ENCODE data around the gene NDRG2.

The NDRG2 gene

DNA sequence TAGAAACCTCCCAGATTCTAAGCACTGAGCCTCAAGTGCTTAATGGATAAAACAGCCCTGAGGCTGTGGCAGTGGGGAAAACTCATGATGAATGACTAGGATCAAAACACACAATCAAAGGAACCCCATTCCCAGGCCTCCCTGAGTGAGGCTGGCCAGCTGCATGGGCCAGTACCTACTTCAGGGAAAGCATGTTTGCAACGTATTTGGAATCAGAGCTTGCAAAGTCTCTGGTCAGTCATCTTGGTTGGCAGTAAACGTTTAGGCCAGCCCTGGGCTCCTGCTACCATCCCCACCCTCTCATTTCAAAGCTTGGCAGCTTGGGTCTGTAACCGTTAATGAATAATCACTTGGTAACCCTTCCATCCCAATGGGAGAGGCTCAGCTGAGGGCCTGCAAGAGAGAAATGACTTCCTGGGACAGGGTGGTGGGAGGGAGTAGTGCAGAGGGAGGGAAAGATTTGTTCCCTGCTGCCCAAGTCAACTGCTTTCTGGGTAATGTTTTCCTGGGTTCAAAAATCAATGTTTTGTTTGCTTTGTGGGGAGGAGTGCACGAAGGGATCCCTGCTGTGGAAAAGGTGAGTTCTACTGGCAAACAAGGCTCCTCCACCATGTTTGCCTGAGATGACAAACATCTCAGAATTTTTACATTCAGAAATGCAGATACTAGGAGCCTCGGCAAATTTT lies 30.7 kb upstream of the NDRG2 start:
- no CpG with 5 or more reads among the region's 5 CpGs for WGBS (ENCODE audit: insufficient coverage, insufficient read length)
- Histone ChIP-seq H3K27ac (ENCODE audit: low read length) (no peak overlapping the region), H3K36me3 (ENCODE audit: control insufficient read depth, insufficient read depth, low read length) (no peaks in the 10 kb centered on the region), H3K4me3 (ENCODE audit: low read length) (no peak overlapping the region), H3K27me3 (ENCODE audit: control insufficient read depth, insufficient read depth, low read length) (no peaks in the 10 kb centered on the region), H3K9me3 (ENCODE audit: control insufficient read depth, insufficient read depth, low read length) (no peaks in the 10 kb centered on the region), H3K4me1 (ENCODE audit: control insufficient read depth, insufficient read depth, low read length) (0 out of 2 replicates have a peak, but pooled peaks cover 1% of the 10 kb centered on the region)
- DNase-seq (ENCODE audit: low read depth, low spot score), result no peak

DNA sequence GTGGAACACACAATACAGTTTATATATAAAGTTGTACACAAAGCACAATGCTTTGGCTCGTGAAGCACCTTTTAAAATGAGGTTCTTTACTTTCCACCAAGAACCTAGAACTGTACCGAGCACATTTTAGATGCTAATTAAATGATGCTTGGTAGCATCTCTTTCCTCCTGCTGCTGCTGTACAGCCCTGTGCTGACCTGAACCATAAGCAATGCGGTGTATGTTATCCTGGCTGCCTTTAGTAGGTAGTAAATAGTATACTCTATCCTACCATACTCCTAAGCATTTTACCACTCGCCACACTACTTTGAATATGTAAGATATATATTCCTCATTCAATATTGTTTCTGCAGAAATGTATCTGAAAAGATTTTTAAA lies 29.9 kb upstream of the NDRG2 start:
- no peaks in the 10 kb centered on the region for H3K27me3 ChIP-seq (ENCODE audit: control insufficient read depth, insufficient read depth, low read length)
- no peak for DNase-seq (ENCODE audit: low read depth, low spot score)
- whole genome bisulfite sequencing (ENCODE audit: insufficient coverage, insufficient read length), result no CpG with 5 or more reads among the region's 4 CpGs
- H3K27ac ChIP-seq (ENCODE audit: low read length), result no peak overlapping the region
- H3K9me3 ChIP-seq (ENCODE audit: control insufficient read depth, insufficient read depth, low read length), result no peaks in the 10 kb centered on the region
- H3K4me3 ChIP-seq (ENCODE audit: low read length), result no peak overlapping the region
- no peaks in the 10 kb centered on the region for H3K36me3 ChIP-seq (ENCODE audit: control insufficient read depth, insufficient read depth, low read length)
- H3K4me1 ChIP-seq (ENCODE audit: control insufficient read depth, insufficient read depth, low read length), result 0 out of 2 replicates have a peak, but pooled peaks cover 1% of the 10 kb centered on the region

DNA sequence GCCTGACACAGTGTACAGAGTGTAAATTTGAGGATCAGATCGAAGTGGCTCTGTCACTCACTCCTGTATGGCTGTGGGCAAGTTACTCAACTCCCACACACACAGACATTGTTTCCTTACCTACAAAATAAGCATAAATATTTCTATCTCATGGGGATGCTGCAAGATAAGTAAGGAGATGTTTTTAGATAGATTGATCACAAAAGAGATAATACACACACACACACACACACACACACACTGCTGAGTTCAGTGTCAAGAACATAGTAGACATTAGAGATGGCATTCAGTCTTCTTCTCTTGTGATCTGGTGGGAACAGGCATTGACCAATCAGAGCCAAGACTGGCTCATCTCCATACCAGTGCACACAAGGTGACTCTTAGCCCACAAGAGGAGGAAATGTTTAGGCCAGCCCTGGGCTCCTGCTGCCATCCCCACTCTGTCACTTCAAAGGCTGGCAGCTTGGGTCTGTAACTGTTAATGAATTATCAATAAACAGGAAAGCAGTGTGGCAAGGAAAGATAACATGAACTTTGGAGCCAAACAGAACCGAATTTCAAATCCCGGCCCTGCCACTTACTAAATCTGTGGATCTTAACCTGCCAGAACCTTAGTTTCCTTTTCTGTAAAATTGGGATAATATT lies 29.4 kb upstream of the NDRG2 start:
- H3K4me3 ChIP-seq (ENCODE audit: low read length), result no peak overlapping the region
- no peaks in the 10 kb centered on the region for H3K9me3 ChIP-seq (ENCODE audit: control insufficient read depth, insufficient read depth, low read length)
- 0 out of 2 replicates have a peak, but pooled peaks cover 1% of the 10 kb centered on the region for H3K4me1 ChIP-seq (ENCODE audit: control insufficient read depth, insufficient read depth, low read length)
- DNase-seq (ENCODE audit: low read depth, low spot score), result no peak
- no CpG with 5 or more reads among the region's 3 CpGs for WGBS (ENCODE audit: insufficient coverage, insufficient read length)
- H3K36me3 ChIP-seq (ENCODE audit: control insufficient read depth, insufficient read depth, low read length), result no peaks in the 10 kb centered on the region
- H3K27me3 ChIP-seq (ENCODE audit: control insufficient read depth, insufficient read depth, low read length), result no peaks in the 10 kb centered on the region
- no peak overlapping the region for H3K27ac ChIP-seq (ENCODE audit: low read length)

DNA sequence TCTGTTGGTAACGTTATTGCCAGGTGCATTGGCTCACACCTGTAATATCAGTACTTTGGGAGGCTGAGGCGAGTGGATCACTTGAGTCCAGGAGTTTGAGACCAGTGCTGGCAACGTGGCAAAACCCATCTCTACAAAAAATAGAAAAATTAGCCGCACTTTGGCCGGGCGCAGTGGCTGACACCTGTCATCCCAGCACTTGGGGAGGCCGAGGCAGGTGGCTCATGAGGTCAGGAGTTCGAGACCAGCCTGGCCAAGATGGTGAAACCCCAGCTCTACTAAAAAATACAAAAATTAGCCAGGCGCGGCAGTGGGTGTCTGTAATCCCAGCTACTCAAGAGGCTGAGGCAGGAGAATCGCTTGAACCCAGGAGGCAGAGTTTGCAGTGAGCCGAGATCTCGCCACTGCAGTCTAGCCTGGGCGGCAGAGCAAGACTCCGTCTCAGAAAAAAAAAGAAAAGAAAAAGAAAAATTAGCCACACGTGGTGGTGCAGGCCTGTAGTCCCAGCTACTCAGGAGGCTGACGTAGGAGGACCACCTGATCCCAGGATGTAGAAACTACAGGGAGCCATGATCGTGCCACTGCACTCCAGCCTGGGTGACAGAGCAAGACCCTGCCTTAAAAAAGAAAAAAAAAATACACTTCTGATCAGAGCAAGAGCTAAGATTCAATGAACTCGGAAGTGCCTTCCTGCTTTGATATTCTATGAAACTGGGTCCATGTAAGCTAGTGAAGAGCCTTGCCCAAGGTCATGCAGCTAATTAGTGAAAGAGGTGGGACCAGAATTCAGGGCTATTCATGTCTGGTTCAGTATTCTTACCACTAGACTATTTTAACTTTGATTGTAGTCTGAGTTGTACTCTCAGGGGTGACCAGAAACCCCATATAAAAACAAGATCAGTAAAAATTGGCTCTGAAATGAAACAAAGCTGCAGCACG lies 28.6 kb upstream of the NDRG2 start:
- WGBS (ENCODE audit: insufficient coverage, insufficient read length), result no CpG with 5 or more reads among the region's 20 CpGs

DNA sequence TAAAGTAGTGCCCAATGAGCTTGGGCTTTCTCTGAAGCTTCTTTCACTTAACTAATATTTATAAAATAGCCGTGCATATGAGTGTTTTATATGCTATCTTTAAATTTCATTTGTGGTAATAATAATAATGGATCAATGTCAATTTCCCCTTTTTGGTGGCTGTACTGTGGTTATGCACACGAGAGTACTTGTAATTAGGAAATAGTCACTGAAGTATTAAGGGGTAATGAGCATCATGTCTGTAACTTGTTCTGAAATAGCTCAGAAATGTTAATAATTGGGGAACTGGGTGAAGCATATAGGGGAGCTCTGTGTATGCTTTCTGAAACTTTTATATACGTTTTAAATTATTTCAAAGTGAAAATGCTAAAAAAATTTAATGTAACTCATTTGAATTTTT lies 25.7 kb upstream of the NDRG2 start:
- Histone ChIP-seq H3K36me3 (ENCODE audit: control insufficient read depth, insufficient read depth, low read length) (no peaks in the 10 kb centered on the region), H3K27me3 (ENCODE audit: control insufficient read depth, insufficient read depth, low read length) (no peaks in the 10 kb centered on the region), H3K4me3 (ENCODE audit: low read length) (no peak overlapping the region), H3K9me3 (ENCODE audit: control insufficient read depth, insufficient read depth, low read length) (no peaks in the 10 kb centered on the region), H3K4me1 (ENCODE audit: control insufficient read depth, insufficient read depth, low read length) (no peaks in the 10 kb centered on the region), H3K27ac (ENCODE audit: low read length) (no peak overlapping the region)
- no peak for DNase-seq (ENCODE audit: low read depth, low spot score)
- no CpG with 5 or more reads among the region's 3 CpGs for WGBS (ENCODE audit: insufficient coverage, insufficient read length)

More for the DNA sequence above, 28.6 kb upstream of the NDRG2 start:
- Histone ChIP-seq H3K36me3 (ENCODE audit: control insufficient read depth, insufficient read depth, low read length) (no peaks in the 10 kb centered on the region), H3K4me3 (ENCODE audit: low read length) (no peak overlapping the region), H3K4me1 (ENCODE audit: control insufficient read depth, insufficient read depth, low read length) (0 out of 2 replicates have a peak, but pooled peaks cover 1% of the 10 kb centered on the region), H3K27me3 (ENCODE audit: control insufficient read depth, insufficient read depth, low read length) (no peaks in the 10 kb centered on the region), H3K27ac (ENCODE audit: low read length) (no peak overlapping the region), H3K9me3 (ENCODE audit: control insufficient read depth, insufficient read depth, low read length) (no peaks in the 10 kb centered on the region)
- no peak for DNase-seq (ENCODE audit: low read depth, low spot score)

DNA sequence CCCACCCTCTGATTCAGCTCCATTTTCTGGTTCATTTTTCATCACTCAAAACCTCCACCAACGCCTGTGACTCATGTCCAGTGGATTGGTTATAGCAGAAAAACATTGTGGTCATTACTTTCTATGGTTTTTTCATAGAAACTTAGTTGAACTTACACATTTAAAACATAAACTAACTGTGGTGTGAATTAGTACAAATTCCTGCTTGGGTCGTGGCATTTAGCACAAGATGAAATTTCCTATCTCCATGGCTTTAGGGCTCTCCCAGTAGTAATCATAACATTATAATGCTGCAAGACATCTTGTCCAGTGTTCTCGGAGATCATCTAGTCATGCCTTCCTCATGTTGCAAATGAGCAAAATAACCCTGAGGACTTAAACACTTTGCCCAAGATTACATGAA lies 24.4 kb upstream of the NDRG2 start:
- no peak for DNase-seq (ENCODE audit: low read depth, low spot score)
- Histone ChIP-seq H3K4me3 (ENCODE audit: low read length) (no peak overlapping the region), H3K36me3 (ENCODE audit: control insufficient read depth, insufficient read depth, low read length) (no peaks in the 10 kb centered on the region), H3K9me3 (ENCODE audit: control insufficient read depth, insufficient read depth, low read length) (no peaks in the 10 kb centered on the region), H3K27me3 (ENCODE audit: control insufficient read depth, insufficient read depth, low read length) (no peaks in the 10 kb centered on the region), H3K4me1 (ENCODE audit: control insufficient read depth, insufficient read depth, low read length) (no peaks in the 10 kb centered on the region), H3K27ac (ENCODE audit: low read length) (no peak overlapping the region)
- whole genome bisulfite sequencing (ENCODE audit: insufficient coverage, insufficient read length), result no CpG with 5 or more reads among the region's 3 CpGs

DNA sequence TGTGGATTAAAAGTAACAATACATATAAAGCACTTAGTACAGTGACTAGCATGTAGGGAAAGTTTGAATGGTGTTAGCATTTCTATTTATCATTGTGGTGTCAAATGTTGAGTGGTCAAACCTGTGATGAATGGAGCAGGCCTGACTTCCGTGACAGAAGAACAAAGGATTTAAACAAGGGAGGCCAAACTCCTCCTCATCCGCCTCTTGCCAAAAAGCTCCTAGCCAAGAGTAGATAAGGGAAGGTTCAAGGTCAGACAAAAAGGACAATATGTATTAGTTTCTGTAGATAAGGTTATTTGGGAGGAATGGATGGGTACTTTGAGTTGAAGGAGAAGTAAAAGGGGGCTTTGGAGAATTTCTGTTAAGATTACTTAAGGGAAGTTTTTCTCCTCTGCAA lies 23.8 kb upstream of the NDRG2 start:
- Histone ChIP-seq H3K27ac (ENCODE audit: low read length) (no peak overlapping the region), H3K27me3 (ENCODE audit: control insufficient read depth, insufficient read depth, low read length) (no peaks in the 10 kb centered on the region), H3K9me3 (ENCODE audit: control insufficient read depth, insufficient read depth, low read length) (no peaks in the 10 kb centered on the region), H3K4me1 (ENCODE audit: control insufficient read depth, insufficient read depth, low read length) (no peaks in the 10 kb centered on the region), H3K4me3 (ENCODE audit: low read length) (no peak overlapping the region), H3K36me3 (ENCODE audit: control insufficient read depth, insufficient read depth, low read length) (no peaks in the 10 kb centered on the region)
- no CpG with 5 or more reads among the region's 2 CpGs for WGBS (ENCODE audit: insufficient coverage, insufficient read length)
- DNase-seq (ENCODE audit: low read depth, low spot score), result no peak

DNA sequence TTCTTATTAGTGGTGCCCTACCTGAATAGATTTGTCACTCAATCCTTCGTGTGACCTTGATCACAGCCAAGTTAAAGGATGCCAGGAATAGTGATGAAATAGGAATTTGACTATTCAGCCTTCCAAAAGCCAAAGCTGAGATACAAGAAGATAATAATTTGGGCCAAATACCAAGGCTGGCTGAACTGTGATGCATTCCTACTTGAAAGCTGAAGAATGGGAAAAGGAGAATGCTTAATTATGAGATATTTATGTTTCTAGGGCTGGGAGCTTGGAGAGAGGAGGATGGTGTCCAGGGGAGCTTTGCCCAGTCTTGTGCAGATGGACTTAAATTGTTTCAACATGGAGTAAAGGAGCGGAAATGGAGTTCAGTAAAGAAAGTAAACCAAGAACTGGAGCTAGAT lies 22.5 kb upstream of the NDRG2 start:
- Histone ChIP-seq H3K27me3 (ENCODE audit: control insufficient read depth, insufficient read depth, low read length) (no peaks in the 10 kb centered on the region), H3K27ac (ENCODE audit: low read length) (no peak overlapping the region), H3K9me3 (ENCODE audit: control insufficient read depth, insufficient read depth, low read length) (no peaks in the 10 kb centered on the region), H3K36me3 (ENCODE audit: control insufficient read depth, insufficient read depth, low read length) (no peaks in the 10 kb centered on the region), H3K4me3 (ENCODE audit: low read length) (no peak overlapping the region), H3K4me1 (ENCODE audit: control insufficient read depth, insufficient read depth, low read length) (no peaks in the 10 kb centered on the region)
- no CpG with 5 or more reads among the region's 2 CpGs for WGBS (ENCODE audit: insufficient coverage, insufficient read length)
- DNase-seq (ENCODE audit: low read depth, low spot score), result no peak

DNA sequence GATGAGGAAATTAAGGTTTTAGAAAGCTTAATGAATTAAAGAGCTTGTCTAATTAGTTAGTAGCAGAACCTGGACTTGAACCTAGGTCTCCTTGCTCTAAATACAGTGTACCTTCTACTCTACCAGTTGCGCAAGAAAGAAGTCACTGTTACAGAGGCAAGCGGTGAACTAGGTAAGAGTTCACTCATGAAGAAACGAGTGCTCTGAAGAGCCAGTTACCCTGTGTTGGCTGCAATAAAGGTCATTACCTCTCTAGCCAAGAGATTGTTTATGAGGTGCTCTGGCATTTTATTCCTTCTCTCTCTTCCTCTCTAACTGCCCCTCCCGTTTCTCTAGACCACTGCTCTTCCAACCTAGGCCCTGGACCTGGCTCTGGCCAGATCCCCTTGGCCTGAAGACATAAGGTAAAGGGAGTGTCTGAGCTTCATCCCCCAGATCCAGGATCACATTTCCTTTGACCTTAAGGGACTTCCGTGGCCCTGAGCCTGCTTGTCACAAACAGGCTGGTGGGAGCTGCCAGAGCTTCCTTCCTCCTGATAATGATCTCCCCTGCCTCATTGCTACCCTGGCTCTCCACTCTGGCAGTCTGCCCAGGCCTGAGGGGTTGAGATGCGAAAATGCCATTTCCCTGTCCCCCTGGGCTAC lies 19.2 kb upstream of the NDRG2 start:
- H3K27ac ChIP-seq (ENCODE audit: low read length), result no peak overlapping the region
- H3K4me3 ChIP-seq (ENCODE audit: low read length), result no peak overlapping the region
- H3K9me3 ChIP-seq (ENCODE audit: control insufficient read depth, insufficient read depth, low read length), result no peaks in the 10 kb centered on the region
- H3K4me1 ChIP-seq (ENCODE audit: control insufficient read depth, insufficient read depth, low read length), result peaks cover 1% of the 10 kb centered on the region; the same call in 1 of the 2 replicates
- WGBS (ENCODE audit: insufficient coverage, insufficient read length), result no CpG with 5 or more reads among the region's 6 CpGs
- no peaks in the 10 kb centered on the region for H3K27me3 ChIP-seq (ENCODE audit: control insufficient read depth, insufficient read depth, low read length)
- DNase-seq (ENCODE audit: low read depth, low spot score), result no peak
- H3K36me3 ChIP-seq (ENCODE audit: control insufficient read depth, insufficient read depth, low read length), result no peaks in the 10 kb centered on the region

DNA sequence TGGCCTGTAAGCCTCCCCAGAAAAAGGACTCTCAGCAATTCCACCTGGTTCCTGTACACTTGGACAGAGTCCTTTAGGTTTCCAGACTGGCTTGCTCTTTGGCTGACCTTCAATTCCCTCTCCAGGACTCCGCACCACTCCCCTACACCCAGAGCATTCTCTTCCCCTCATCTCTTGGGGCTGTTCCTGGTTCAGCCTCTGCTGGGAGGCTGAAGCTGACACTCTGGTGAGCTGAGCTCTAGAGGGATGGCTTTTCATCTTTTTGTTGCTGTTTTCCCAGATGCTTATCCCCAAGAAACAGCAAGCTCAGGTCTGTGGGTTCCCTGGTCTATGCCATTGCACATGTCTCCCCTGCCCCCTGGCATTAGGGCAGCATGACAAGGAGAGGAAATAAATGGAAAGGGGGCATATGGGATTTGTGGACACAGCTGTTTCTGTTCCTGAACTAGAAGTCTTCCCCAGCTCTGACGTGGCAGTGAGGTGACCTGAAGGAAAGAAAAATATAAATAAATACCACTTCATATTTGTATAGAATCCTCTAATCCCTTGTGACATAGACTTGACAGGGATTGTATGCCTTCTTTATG lies 18.6 kb upstream of the NDRG2 start:
- H3K27me3 ChIP-seq (ENCODE audit: control insufficient read depth, insufficient read depth, low read length), result no peaks in the 10 kb centered on the region
- peaks cover 2% of the 10 kb centered on the region; the same call in 1 of the 2 replicates for H3K4me1 ChIP-seq (ENCODE audit: control insufficient read depth, insufficient read depth, low read length)
- H3K9me3 ChIP-seq (ENCODE audit: control insufficient read depth, insufficient read depth, low read length), result no peaks in the 10 kb centered on the region
- WGBS (ENCODE audit: insufficient coverage, insufficient read length), result no CpG with 5 or more reads among the region's 2 CpGs
- no peak overlapping the region for H3K27ac ChIP-seq (ENCODE audit: low read length)
- H3K36me3 ChIP-seq (ENCODE audit: control insufficient read depth, insufficient read depth, low read length), result no peaks in the 10 kb centered on the region
- DNase-seq (ENCODE audit: low read depth, low spot score), result no peak
- no peak overlapping the region for H3K4me3 ChIP-seq (ENCODE audit: low read length)

Data from iPS DF 6.9 (cell line).